Measurements from ENCODE around the gene CA4. TPM values are rescaled to one million over a fixed set of nuclear protein-coding genes. Genes with fewer than 3 reads are reported as not detected.
"Not testable (repeated sequence)": the region's sequence is repeated elsewhere in the genome, so short reads cannot be mapped to it uniquely, and the experiment has no call there.

CA4 gene
- total RNA-seq, 1 donor from 2014 or later, result 328 TPM

- no peak for DNase-seq (ENCODE audit: low spot score)
Observed at GRCh38 chr17:60174035-60174434, 24.3 kb downstream of the CA4 start.

- DNase-seq (ENCODE audit: low spot score), result not testable (repeated sequence)
Observed at GRCh38 chr17:60174767-60175166, 25.0 kb downstream of the CA4 start.

- not testable (repeated sequence) for DNase-seq (ENCODE audit: low spot score)
Observed at GRCh38 chr17:60176763-60177162, 27.0 kb downstream of the CA4 start.

GRCh38 chr17:60178180-60178579, 28.4 kb downstream of the CA4 start:
- DNase-seq (ENCODE audit: low spot score), result not testable (repeated sequence)

- not testable (repeated sequence) for DNase-seq (ENCODE audit: low spot score)
Observed at GRCh38 chr17:60180380-60180779, 30.6 kb downstream of the CA4 start.

GRCh38 chr17:60186372-60186771, 36.6 kb downstream of the CA4 start:
- not testable (repeated sequence) for DNase-seq (ENCODE audit: low spot score)

- DNase-seq (ENCODE audit: low spot score), result not testable (repeated sequence)
Observed at GRCh38 chr17:60186846-60187745, 37.3 kb downstream of the CA4 start.

- DNase-seq (ENCODE audit: low spot score), result no peak
Observed at GRCh38 chr17:60188759-60189158, 39.0 kb downstream of the CA4 start.

- not testable (repeated sequence) for DNase-seq (ENCODE audit: low spot score)
Observed at GRCh38 chr17:60190032-60190431, 40.3 kb downstream of the CA4 start.

GRCh38 chr17:60193032-60193431, 43.3 kb downstream of the CA4 start:
- not testable (repeated sequence) for DNase-seq (ENCODE audit: low spot score)

- no peak for DNase-seq (ENCODE audit: low spot score)
Observed at GRCh38 chr17:60193482-60193881, 43.7 kb downstream of the CA4 start.

- DNase-seq (ENCODE audit: low spot score), result not testable (repeated sequence)
Observed at GRCh38 chr17:60194141-60194540, 44.4 kb downstream of the CA4 start.

- not testable (repeated sequence) for DNase-seq (ENCODE audit: low spot score)
Observed at GRCh38 chr17:60198630-60199029, 48.9 kb downstream of the CA4 start.

- not testable (repeated sequence) for DNase-seq (ENCODE audit: low spot score)
Observed at GRCh38 chr17:60205782-60206181, 56.0 kb downstream of the CA4 start.

- not testable (repeated sequence) for DNase-seq (ENCODE audit: low spot score)
Observed at GRCh38 chr17:60208302-60208701, 58.5 kb downstream of the CA4 start.

Other genes with a start within 250 kb of the CA4 start
- gene RNFT1, start 185.2 kb upstream of the CA4 start, total RNA-seq, result 21.4 TPM
- gene HEATR6, start 71.1 kb upstream of the CA4 start, total RNA-seq, result 21.8 TPM
- gene USP32, start 242.2 kb downstream of the CA4 start, total RNA-seq, result 39.0 TPM